ENCODE data around the gene LY6G6D.

- TF ChIP-seq EZH2phosphoT487 (IDR thresholded peaks at IDR 0.05; ENCODE audit: low read depth, severe bottlenecking, unreplicated experiment), result no peak
- no peak for TF ChIP-seq EZH2 (IDR thresholded peaks at IDR 0.05; ENCODE audit: borderline replicate concordance)
Observed at GRCh38 chr6:31700740-31701401, 14.3 kb upstream of the LY6G6D start.
